HepG2 (cell line): Measurements from ENCODE around the gene ADGRB2. TPM values are rescaled to one million over a fixed set of nuclear protein-coding genes. Genes with fewer than 3 reads are reported as not detected.

Source experiments
- ELF1 ChIP-seq: sonication (generic); formaldehyde crosslinking; IDR thresholded peaks from 2 replicates; pipeline ENCODE4 v1.4.0; 2020; ENCODE audit warnings: missing genetic modification reagents
- GABPB1 ChIP-seq: IDR thresholded peaks from 2 replicates; pipeline ENCODE4 v1.6.1; 2016; ENCODE audit warnings: mild to moderate bottlenecking, missing genetic modification reagents, moderate library complexity, missing compliant biosample characterization
- GFI1 ChIP-seq: sonication (generic); formaldehyde crosslinking; IDR thresholded peaks from 2 replicates; pipeline ENCODE4 v1.5.0; 2020; ENCODE audit warnings: missing genetic modification reagents, mild to moderate bottlenecking, borderline replicate concordance
- JUNB ChIP-seq: sonication (generic); formaldehyde crosslinking; IDR thresholded peaks from 2 replicates; pipeline ENCODE4 v1.8.0; 2022; ENCODE audit warnings: missing genetic modification reagents, mild to moderate bottlenecking, borderline replicate concordance
- MEIS2 ChIP-seq: sonication (generic); formaldehyde crosslinking; IDR thresholded peaks from 2 replicates; pipeline ENCODE4 v1.9.0; 2021; ENCODE audit warnings: mild to moderate bottlenecking, missing genetic modification reagents
- PHF5A ChIP-seq: IDR thresholded peaks from one replicate; pipeline ENCODE4 v1.6.1; 2018; ENCODE audit warnings: low read depth, missing genetic modification reagents; ENCODE audit not compliant: unreplicated experiment
- RFX1 ChIP-seq: fragments of 450-650 bp; IDR thresholded peaks from 2 replicates; pipeline ENCODE4 v1.6.1; 2017
- SALL1 ChIP-seq: sonication (generic); formaldehyde crosslinking; IDR thresholded peaks from 2 replicates; pipeline ENCODE4 v1.8.0; 2022; ENCODE audit warnings: mild to moderate bottlenecking, missing genetic modification reagents
- SMAD9 ChIP-seq: sonication (generic); formaldehyde crosslinking; IDR thresholded peaks from 2 replicates; pipeline ENCODE4 v1.5.1; 2020; ENCODE audit warnings: mild to moderate bottlenecking, missing genetic modification reagents
- SNAI1 ChIP-seq: sonication (generic); formaldehyde crosslinking; IDR thresholded peaks from 2 replicates; pipeline ENCODE4 v1.5.0; 2020; ENCODE audit warnings: mild to moderate bottlenecking, missing genetic modification reagents, borderline replicate concordance
- SYNCRIP ChIP-seq: fragments of 200-400 bp; formaldehyde crosslinking; IDR thresholded peaks from 2 replicates; pipeline ENCODE4 v1.6.1; 2018; ENCODE audit warnings: mild to moderate bottlenecking, low read depth, low read length; ENCODE audit not compliant: insufficient read depth
- TRIM24 ChIP-seq: sonication (generic); formaldehyde crosslinking; IDR thresholded peaks from 2 replicates; pipeline ENCODE4 v1.8.0; 2022; ENCODE audit warnings: mild to moderate bottlenecking, missing genetic modification reagents
- ZFY ChIP-seq: sonication (generic); formaldehyde crosslinking; IDR thresholded peaks from 2 replicates; pipeline ENCODE4 v1.4.0; 2020; ENCODE audit warnings: missing genetic modification reagents
- ZNF230 ChIP-seq: sonication (generic); formaldehyde crosslinking; IDR thresholded peaks from 2 replicates; pipeline ENCODE4 v1.4.0; 2020; ENCODE audit warnings: mild to moderate bottlenecking, missing genetic modification reagents
- polyA plus RNA-seq, 8 experiments: library from polyadenylated mRNA; depleted of rRNA in 3 of 8; stranded (reverse) in 7 of 8; unstranded in 1 of 8; fragments of >200 nt; fragmentation: Illumina TruSeq in 4 of 8; extraction: Trizol in 4 of 8; gene quantifications; 2 replicates each; pipeline versions ENCODE4 v1.2.1 to v1.2.3, GENCODE V29; 2011 to 2016; ENCODE audit warnings: low read depth in 4 of 8, missing spikeins in 1 of 8, mixed read lengths in 1 of 8; ENCODE audit not compliant: insufficient read depth in 1 of 8
- total RNA-seq, 5 experiments: library from RNA; depleted of rRNA; stranded (reverse); fragments of >200 nt; fragmentation: Illumina TruSeq; extraction: Trizol; gene quantifications; 2 replicates each; pipeline ENCODE4 v1.2.3, GENCODE V29; 2016; ENCODE audit warnings: low read depth in 1 of 5
- TF ChIP-seq, protein P1 (sequence below): sonication (generic); formaldehyde crosslinking; IDR thresholded peaks from 2 replicates; pipeline ENCODE4 v1.5.0; 2020; ENCODE audit warnings: mild to moderate bottlenecking, missing genetic modification reagents, borderline replicate concordance
- TF ChIP-seq, protein P2 (sequence below): IDR thresholded peaks from 2 replicates; pipeline ENCODE4 v1.6.1; 2016; ENCODE audit warnings: missing genetic modification reagents, missing compliant biosample characterization
- TF ChIP-seq, protein P3 (sequence below): sonication (generic); formaldehyde crosslinking; IDR thresholded peaks from 2 replicates; pipeline ENCODE4 v1.4.0; 2020; ENCODE audit warnings: mild to moderate bottlenecking, missing genetic modification reagents

The ADGRB2 gene
- total and polyA plus RNA-seq, 2 of the 13 experiments (the other 11 are each of a cell fraction or from before 2014, with no cell fraction given) = 0.03 to 0.09 TPM

DNA sequence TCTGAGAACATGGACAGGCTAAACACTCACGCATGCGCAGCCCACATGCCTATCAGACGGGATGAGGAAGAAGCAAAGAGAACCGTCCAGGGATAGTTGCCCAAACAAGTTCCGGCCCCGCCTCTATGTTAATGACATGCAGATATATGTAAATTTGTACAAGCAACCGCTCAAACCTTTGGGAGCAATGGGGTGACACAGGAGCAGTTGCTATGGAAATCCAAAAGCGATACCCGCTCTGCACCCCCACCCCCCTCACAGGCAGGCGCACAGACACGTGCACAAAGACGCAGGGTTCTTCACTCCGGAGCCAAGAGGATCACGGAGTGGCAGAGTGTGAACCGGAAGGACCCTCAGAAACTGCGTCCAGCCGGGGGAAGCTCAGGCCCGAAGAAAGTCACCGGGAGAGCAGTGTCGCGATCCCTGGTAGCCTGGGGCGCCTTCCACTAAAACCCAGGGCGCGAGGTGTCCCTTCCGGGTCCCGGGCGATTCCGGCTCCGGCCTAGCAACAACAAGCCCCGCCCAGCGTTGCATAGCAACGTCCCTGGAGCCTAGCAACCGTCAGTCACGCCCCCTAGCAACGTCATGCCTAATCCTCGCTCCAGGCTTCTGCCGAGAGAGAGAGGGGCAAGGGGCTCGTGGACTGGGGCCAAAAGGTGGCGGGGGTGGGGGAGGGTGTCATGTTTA is 24.1 kb upstream of the ADGRB2 start (continued):
- TF ChIP-seq, protein P1, sequence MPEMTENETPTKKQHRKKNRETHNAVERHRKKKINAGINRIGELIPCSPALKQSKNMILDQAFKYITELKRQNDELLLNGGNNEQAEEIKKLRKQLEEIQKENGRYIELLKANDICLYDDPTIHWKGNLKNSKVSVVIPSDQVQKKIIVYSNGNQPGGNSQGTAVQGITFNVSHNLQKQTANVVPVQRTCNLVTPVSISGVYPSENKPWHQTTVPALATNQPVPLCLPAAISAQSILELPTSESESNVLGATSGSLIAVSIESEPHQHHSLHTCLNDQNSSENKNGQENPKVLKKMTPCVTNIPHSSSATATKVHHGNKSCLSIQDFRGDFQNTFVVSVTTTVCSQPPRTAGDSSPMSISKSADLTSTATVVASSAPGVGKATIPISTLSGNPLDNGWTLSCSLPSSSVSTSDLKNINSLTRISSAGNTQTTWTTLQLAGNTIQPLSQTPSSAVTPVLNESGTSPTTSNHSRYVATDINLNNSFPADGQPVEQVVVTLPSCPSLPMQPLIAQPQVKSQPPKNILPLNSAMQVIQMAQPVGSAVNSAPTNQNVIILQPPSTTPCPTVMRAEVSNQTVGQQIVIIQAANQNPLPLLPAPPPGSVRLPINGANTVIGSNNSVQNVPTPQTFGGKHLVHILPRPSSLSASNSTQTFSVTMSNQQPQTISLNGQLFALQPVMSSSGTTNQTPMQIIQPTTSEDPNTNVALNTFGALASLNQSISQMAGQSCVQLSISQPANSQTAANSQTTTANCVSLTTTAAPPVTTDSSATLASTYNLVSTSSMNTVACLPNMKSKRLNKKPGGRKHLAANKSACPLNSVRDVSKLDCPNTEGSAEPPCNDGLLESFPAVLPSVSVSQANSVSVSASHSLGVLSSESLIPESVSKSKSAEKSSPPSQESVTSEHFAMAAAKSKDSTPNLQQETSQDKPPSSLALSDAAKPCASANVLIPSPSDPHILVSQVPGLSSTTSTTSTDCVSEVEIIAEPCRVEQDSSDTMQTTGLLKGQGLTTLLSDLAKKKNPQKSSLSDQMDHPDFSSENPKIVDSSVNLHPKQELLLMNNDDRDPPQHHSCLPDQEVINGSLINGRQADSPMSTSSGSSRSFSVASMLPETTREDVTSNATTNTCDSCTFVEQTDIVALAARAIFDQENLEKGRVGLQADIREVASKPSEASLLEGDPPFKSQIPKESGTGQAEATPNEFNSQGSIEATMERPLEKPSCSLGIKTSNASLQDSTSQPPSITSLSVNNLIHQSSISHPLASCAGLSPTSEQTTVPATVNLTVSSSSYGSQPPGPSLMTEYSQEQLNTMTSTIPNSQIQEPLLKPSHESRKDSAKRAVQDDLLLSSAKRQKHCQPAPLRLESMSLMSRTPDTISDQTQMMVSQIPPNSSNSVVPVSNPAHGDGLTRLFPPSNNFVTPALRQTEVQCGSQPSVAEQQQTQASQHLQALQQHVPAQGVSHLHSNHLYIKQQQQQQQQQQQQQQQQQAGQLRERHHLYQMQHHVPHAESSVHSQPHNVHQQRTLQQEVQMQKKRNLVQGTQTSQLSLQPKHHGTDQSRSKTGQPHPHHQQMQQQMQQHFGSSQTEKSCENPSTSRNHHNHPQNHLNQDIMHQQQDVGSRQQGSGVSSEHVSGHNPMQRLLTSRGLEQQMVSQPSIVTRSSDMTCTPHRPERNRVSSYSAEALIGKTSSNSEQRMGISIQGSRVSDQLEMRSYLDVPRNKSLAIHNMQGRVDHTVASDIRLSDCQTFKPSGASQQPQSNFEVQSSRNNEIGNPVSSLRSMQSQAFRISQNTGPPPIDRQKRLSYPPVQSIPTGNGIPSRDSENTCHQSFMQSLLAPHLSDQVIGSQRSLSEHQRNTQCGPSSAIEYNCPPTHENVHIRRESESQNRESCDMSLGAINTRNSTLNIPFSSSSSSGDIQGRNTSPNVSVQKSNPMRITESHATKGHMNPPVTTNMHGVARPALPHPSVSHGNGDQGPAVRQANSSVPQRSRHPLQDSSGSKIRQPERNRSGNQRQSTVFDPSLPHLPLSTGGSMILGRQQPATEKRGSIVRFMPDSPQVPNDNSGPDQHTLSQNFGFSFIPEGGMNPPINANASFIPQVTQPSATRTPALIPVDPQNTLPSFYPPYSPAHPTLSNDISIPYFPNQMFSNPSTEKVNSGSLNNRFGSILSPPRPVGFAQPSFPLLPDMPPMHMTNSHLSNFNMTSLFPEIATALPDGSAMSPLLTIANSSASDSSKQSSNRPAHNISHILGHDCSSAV = no peak
- TF ChIP-seq PHF5A (CRISPR knock-in tag) (no peak), MEIS2 (CRISPR knock-in tag) (no peak), RFX1 (peak; percentile 89), GFI1 (CRISPR knock-in tag) (no peak), SYNCRIP (no peak), SMAD9 (CRISPR knock-in tag) (no peak), SNAI1 (CRISPR knock-in tag) (no peak), ZFY (CRISPR knock-in tag) (peak; percentile 43; the same call in 1 of the 2 replicates), JUNB (CRISPR knock-in tag) (no peak), ZNF230 (CRISPR knock-in tag) (no peak), SALL1 (CRISPR knock-in tag) (peak; percentile 32; the same call in 1 of the 2 replicates), ELF1 (peak; percentile 73), GABPB1 (CRISPR knock-in tag) (peak; percentile 74), TRIM24 (CRISPR knock-in tag) (no peak)
- TF ChIP-seq, protein P2, sequence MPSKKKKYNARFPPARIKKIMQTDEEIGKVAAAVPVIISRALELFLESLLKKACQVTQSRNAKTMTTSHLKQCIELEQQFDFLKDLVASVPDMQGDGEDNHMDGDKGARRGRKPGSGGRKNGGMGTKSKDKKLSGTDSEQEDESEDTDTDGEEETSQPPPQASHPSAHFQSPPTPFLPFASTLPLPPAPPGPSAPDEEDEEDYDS (CRISPR knock-in tag) = no peak
- TF ChIP-seq, protein P3, sequence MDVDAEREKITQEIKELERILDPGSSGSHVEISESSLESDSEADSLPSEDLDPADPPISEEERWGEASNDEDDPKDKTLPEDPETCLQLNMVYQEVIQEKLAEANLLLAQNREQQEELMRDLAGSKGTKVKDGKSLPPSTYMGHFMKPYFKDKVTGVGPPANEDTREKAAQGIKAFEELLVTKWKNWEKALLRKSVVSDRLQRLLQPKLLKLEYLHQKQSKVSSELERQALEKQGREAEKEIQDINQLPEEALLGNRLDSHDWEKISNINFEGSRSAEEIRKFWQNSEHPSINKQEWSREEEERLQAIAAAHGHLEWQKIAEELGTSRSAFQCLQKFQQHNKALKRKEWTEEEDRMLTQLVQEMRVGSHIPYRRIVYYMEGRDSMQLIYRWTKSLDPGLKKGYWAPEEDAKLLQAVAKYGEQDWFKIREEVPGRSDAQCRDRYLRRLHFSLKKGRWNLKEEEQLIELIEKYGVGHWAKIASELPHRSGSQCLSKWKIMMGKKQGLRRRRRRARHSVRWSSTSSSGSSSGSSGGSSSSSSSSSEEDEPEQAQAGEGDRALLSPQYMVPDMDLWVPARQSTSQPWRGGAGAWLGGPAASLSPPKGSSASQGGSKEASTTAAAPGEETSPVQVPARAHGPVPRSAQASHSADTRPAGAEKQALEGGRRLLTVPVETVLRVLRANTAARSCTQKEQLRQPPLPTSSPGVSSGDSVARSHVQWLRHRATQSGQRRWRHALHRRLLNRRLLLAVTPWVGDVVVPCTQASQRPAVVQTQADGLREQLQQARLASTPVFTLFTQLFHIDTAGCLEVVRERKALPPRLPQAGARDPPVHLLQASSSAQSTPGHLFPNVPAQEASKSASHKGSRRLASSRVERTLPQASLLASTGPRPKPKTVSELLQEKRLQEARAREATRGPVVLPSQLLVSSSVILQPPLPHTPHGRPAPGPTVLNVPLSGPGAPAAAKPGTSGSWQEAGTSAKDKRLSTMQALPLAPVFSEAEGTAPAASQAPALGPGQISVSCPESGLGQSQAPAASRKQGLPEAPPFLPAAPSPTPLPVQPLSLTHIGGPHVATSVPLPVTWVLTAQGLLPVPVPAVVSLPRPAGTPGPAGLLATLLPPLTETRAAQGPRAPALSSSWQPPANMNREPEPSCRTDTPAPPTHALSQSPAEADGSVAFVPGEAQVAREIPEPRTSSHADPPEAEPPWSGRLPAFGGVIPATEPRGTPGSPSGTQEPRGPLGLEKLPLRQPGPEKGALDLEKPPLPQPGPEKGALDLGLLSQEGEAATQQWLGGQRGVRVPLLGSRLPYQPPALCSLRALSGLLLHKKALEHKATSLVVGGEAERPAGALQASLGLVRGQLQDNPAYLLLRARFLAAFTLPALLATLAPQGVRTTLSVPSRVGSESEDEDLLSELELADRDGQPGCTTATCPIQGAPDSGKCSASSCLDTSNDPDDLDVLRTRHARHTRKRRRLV (CRISPR knock-in tag) = peak; percentile 74; the same call in 1 of the 2 replicates
